Cardiac muscle cell (in vitro differentiated cells and primary cell): Measurements from ENCODE around the gene SUGT1. TPM values are rescaled to one million over a fixed set of nuclear protein-coding genes. Genes with fewer than 3 reads are reported as not detected.

Experiments used
- DNase-seq, 2 donors: peaks; one replicate each; pipeline versions ENCODE4 v3.0.0 to v3.0.0-alpha.2; 2010 to 2017; ENCODE audit warnings: low read depth in 1 of 2, low spot score in 1 of 2
- H3K27ac ChIP-seq: fragments of 200-600 bp; sonication (generic); 2 replicates; pipeline ENCODE4 v1.5.1; 2016
- H3K27me3 ChIP-seq: fragments of 200-600 bp; sonication (generic); 2 replicates; pipeline ENCODE4 v1.6.0; 2016; ENCODE audit warnings: control low read depth
- H3K36me3 ChIP-seq: fragments of 200-600 bp; sonication (generic); 2 replicates; pipeline ENCODE4 v1.5.1; 2016; ENCODE audit warnings: control low read depth
- H3K4me1 ChIP-seq: fragments of 200-600 bp; sonication (generic); 2 replicates; pipeline ENCODE4 v1.8.1; 2017; ENCODE audit warnings: low read depth, mild to moderate bottlenecking, mixed run types
- H3K4me3 ChIP-seq: fragments of 200-600 bp; sonication (generic); 2 replicates; pipeline ENCODE4 v1.5.1; 2016; ENCODE audit warnings: mild to moderate bottlenecking
- H3K9me3 ChIP-seq: fragments of 200-600 bp; sonication (generic); 2 replicates; pipeline ENCODE4 v1.5.1; 2017; ENCODE audit warnings: low read depth, mild to moderate bottlenecking, control low read depth
- CTCF ChIP-seq: IDR thresholded peaks from 2 replicates; pipeline ENCODE4 v1.5.1; 2012; ENCODE audit warnings: low read depth, mild to moderate bottlenecking, low read length
- polyA plus RNA-seq: library from polyadenylated mRNA; unstranded; fragments of >200 nt; fragmentation: Nextera tagmentation; extraction: Ambion mirVana; gene quantifications from 2 replicates; pipeline ENCODE4 v1.2.1, GENCODE V29; 2016
- total RNA-seq: library from RNA; depleted of rRNA; stranded (reverse); fragments of >200 nt; gene quantifications from 2 replicates; pipeline ENCODE4 v1.2.3, GENCODE V29; 2016

Gene SUGT1
- total and polyA plus RNA-seq, 2 experiments from 2014 or later, result 32.9 to 40.7 TPM

- no peak overlapping the region for H3K27ac ChIP-seq
- no peak for DNase-seq
- peaks cover 2% of the 10 kb centered on the region for H3K36me3 ChIP-seq
- H3K9me3 ChIP-seq, result no peaks in the 10 kb centered on the region
- H3K27me3 ChIP-seq, result no peaks in the 10 kb centered on the region
- no peak overlapping the region for H3K4me3 ChIP-seq
- TF ChIP-seq CTCF, result no peak
- H3K4me1 ChIP-seq, result no peaks in the 10 kb centered on the region
Observed at GRCh38 chr13:52644108-52644507, 8.5 kb upstream of the SUGT1 start.

- no peak overlapping the region for H3K27ac ChIP-seq
- H3K27me3 ChIP-seq, result no peaks in the 10 kb centered on the region
- H3K36me3 ChIP-seq, result no peaks in the 10 kb centered on the region
- H3K4me1 ChIP-seq, result peaks cover 7% of the 10 kb centered on the region
- no peak overlapping the region for H3K4me3 ChIP-seq
- no peak for DNase-seq
- no peak for TF ChIP-seq CTCF
- H3K9me3 ChIP-seq, result no peaks in the 10 kb centered on the region
Observed at GRCh38 chr13:52646967-52647366, 5.7 kb upstream of the SUGT1 start.

GRCh38 chr13:52650731-52651130 is 1.9 kb upstream of the SUGT1 start:
- DNase-seq, result no peak
- Histone ChIP-seq H3K27ac (peak overlapping the region; percentile 98), H3K4me1 (peaks cover 17% of the 10 kb centered on the region), H3K27me3 (no peaks in the 10 kb centered on the region), H3K4me3 (peak overlapping the region; percentile 71), H3K36me3 (no peaks in the 10 kb centered on the region), H3K9me3 (no peaks in the 10 kb centered on the region)
- no peak for TF ChIP-seq CTCF

GRCh38 chr13:52651897-52652195 is 790 bp upstream of the SUGT1 start:
- DNase-seq, result no peak
- no peaks in the 10 kb centered on the region for H3K27me3 ChIP-seq

GRCh38 chr13:52652980-52653303 is 306 bp downstream of the SUGT1 start:
- no peak for TF ChIP-seq CTCF
- no peak for DNase-seq
- Histone ChIP-seq H3K4me1 (peaks cover 17% of the 10 kb centered on the region), H3K27ac (peak overlapping the region; percentile 98), H3K4me3 (peak overlapping the region; percentile 71), H3K36me3 (peaks cover 8% of the 10 kb centered on the region), H3K27me3 (no peaks in the 10 kb centered on the region), H3K9me3 (no peaks in the 10 kb centered on the region)

More at GRCh38 chr13:52651897-52652195, 790 bp upstream of the SUGT1 start:
- Histone ChIP-seq H3K9me3 (no peaks in the 10 kb centered on the region), H3K4me1 (peaks cover 17% of the 10 kb centered on the region), H3K4me3 (peak overlapping the region; percentile 71), H3K36me3 (no peaks in the 10 kb centered on the region), H3K27ac (peak overlapping the region; percentile 98)
- no peak for TF ChIP-seq CTCF

GRCh38 chr13:52659340-52659739 is 6.7 kb downstream of the SUGT1 start:
- Histone ChIP-seq H3K27me3 (no peaks in the 10 kb centered on the region), H3K9me3 (no peaks in the 10 kb centered on the region), H3K4me1 (peaks cover under 1% of the 10 kb centered on the region), H3K4me3 (no peak overlapping the region), H3K27ac (no peak overlapping the region), H3K36me3 (peaks cover 53% of the 10 kb centered on the region)
- TF ChIP-seq CTCF, result no peak
- no peak for DNase-seq
